Type B pancreatic cell (in vitro differentiated cells): ENCODE results near the gene RAD9B. TPM values are rescaled to one million over a fixed set of nuclear protein-coding genes. Genes with fewer than 3 reads are reported as not detected.

Experiments
- DNase-seq: peaks from one replicate; pipeline ENCODE4 v3.0.0; 2021; ENCODE audit warnings: mixed read lengths; ENCODE audit not compliant: unreplicated experiment; ENCODE audit errors: extremely low spot score
- H3K27ac Mint-ChIP-seq: 2 replicates; pipeline ENCODE4 v1.8.0; 2021; ENCODE audit warnings: mild to moderate bottlenecking, mixed read lengths
- H3K27me3 Mint-ChIP-seq: 2 replicates; pipeline ENCODE4 v1.8.0; 2021; ENCODE audit warnings: mixed read lengths
- H3K36me3 Mint-ChIP-seq: 2 replicates; pipeline ENCODE4 v1.8.0; 2021; ENCODE audit warnings: mixed read lengths
- H3K4me1 Mint-ChIP-seq: one replicate; pipeline ENCODE4 v1.8.0; 2021; ENCODE audit warnings: mixed read lengths; ENCODE audit not compliant: unreplicated experiment
- H3K4me3 Mint-ChIP-seq: 2 replicates; pipeline ENCODE4 v1.8.0; 2021; ENCODE audit warnings: mild to moderate bottlenecking, mixed read lengths
- H3K9me3 Mint-ChIP-seq: 2 replicates; pipeline ENCODE4 v1.8.0; 2021; ENCODE audit warnings: mixed read lengths
- CTCF ChIP-seq: fragments of 200-600 bp; sonication (generic); conservative IDR thresholded peaks from 2 replicates; pipeline ENCODE4 v1.5.0; 2021; ENCODE audit warnings: antibody characterized with exemption, mild to moderate bottlenecking
- total RNA-seq: library from RNA; stranded (reverse); gene quantifications from 2 replicates; pipeline ENCODE4 v1.2.1, GENCODE V29; 2021; ENCODE audit warnings: low replicate concordance

The RAD9B gene
- total RNA-seq, 1 donor from 2014 or later, result 0.46 TPM

DNA sequence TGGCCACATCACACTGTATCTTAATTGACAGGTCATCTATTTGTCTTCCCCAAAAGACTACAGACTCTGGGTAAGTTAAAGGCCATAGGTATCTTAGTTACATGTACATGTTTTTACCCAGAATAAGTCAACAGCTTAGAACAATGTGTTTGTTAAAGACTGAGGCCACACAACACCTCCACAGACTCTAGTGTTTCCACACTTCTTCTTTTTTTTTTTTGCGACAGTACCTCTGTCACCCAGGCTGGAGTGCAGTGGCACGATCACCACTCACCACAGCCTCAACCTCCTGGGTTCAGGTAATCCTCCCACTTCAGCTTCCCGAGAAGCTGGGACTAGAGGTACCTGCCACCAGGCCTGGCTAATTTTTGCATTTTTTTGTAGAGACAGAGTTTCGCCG, 35.3 kb upstream of the RAD9B start:
- no peak for DNase-seq
- Mint-ChIP-seq H3K27ac (no peak overlapping the region), H3K4me1 (peaks cover 14% of the 10 kb centered on the region), H3K27me3 (no peaks in the 10 kb centered on the region), H3K4me3 (peak overlapping the region; percentile 100), H3K9me3 (no peaks in the 10 kb centered on the region), H3K36me3 (peaks cover 6% of the 10 kb centered on the region)
- no peak for TF ChIP-seq CTCF

- Mint-ChIP-seq H3K27ac (peak overlapping the region; percentile 97), H3K36me3 (peaks cover 6% of the 10 kb centered on the region), H3K9me3 (no peaks in the 10 kb centered on the region)
Observed at GRCh38 chr12:110467847-110468213, 34.3 kb upstream of the RAD9B start.

GRCh38 chr12:110468214-110469048, 33.7 kb upstream of the RAD9B start, which contains the start of the genes FAM216A and GPN3:
Gene FAM216A, plus strand, starts transcription at chr12:110468845. Its CDS starts 31 bp downstream, at chr12:110468876.
Gene GPN3, minus strand, starts transcription at chr12:110468257. Its CDS starts 54 bp downstream, at chr12:110468203.
- TF ChIP-seq CTCF, result no peak
- H3K27ac Mint-ChIP-seq, result peak within 1 kb of the TSS; percentile 97
- H3K9me3 Mint-ChIP-seq, result no peaks in the 10 kb centered on the region
- peak; percentile 96 for DNase-seq
- peaks cover 6% of the 10 kb centered on the region for H3K36me3 Mint-ChIP-seq
- H3K27me3 Mint-ChIP-seq, result no peaks in the 10 kb centered on the region
- H3K4me3 Mint-ChIP-seq, result peak within 1 kb of the TSS; percentile 100
- peaks cover 14% of the 10 kb centered on the region for H3K4me1 Mint-ChIP-seq

More at GRCh38 chr12:110467847-110468213, 34.3 kb upstream of the RAD9B start:
- no peak for TF ChIP-seq CTCF
- H3K4me3 Mint-ChIP-seq, result peak overlapping the region; percentile 100
- H3K4me1 Mint-ChIP-seq, result peaks cover 14% of the 10 kb centered on the region
- no peaks in the 10 kb centered on the region for H3K27me3 Mint-ChIP-seq
- no peak for DNase-seq

DNA sequence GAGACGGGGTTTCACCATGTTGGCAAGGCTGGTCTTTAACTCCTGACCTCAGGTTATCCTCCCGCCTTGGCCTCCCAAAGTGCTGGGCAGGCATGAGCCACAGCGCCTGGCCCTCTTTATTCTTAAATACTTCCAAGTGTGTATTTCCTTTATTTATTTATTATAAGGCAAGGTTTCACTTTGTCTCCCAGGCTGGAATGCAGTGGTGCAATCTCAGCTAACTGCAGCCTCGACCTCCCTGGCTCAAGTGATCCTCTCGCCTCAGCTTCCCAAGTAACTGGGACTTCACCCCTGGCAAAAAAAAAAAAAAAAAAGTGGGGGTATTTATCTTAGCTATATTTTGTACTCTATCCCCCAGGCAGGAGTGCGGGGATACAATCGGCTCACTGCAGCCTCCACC, 26.7 kb upstream of the RAD9B start:
- H3K4me3 Mint-ChIP-seq, result no peak overlapping the region
- peaks cover 3% of the 10 kb centered on the region for H3K36me3 Mint-ChIP-seq
- H3K9me3 Mint-ChIP-seq, result no peaks in the 10 kb centered on the region
- DNase-seq, result no peak
- H3K27ac Mint-ChIP-seq, result no peak overlapping the region
- no peaks in the 10 kb centered on the region for H3K4me1 Mint-ChIP-seq
- no peak for TF ChIP-seq CTCF
- H3K27me3 Mint-ChIP-seq, result no peaks in the 10 kb centered on the region

GRCh38 chr12:110498984-110499706, 3.0 kb upstream of the RAD9B start:
- no peak for TF ChIP-seq CTCF
- H3K36me3 Mint-ChIP-seq, result peaks cover 15% of the 10 kb centered on the region
- H3K27me3 Mint-ChIP-seq, result peaks cover 4% of the 10 kb centered on the region
- DNase-seq, result no peak
- peak overlapping the region; percentile 17 for H3K27ac Mint-ChIP-seq
- peaks cover 8% of the 10 kb centered on the region for H3K9me3 Mint-ChIP-seq
- H3K4me1 Mint-ChIP-seq, result peaks cover 17% of the 10 kb centered on the region
- H3K4me3 Mint-ChIP-seq, result peak overlapping the region; percentile 68
